Kidney (tissue), 14 donors: Measurements from ENCODE around the gene OR14I1. TPM values are rescaled to one million over a fixed set of nuclear protein-coding genes. Genes with fewer than 3 reads are reported as not detected.

Source experiments
- DNase-seq, 5 donors: peaks; one replicate each; pipeline ENCODE4 v3.0.0-alpha.2; 2013 to 2020
- FAIRE-seq: peaks from 2 replicates; lab custom pipeline; 2012; peaks lifted over from hg19 to GRCh38; lab: Jason Lieb, UNC
- H3K27ac ChIP-seq, 2 donors: one replicate each; pipeline ENCODE4 v1.7.0; 2013; ENCODE audit warnings: low read depth in 2 of 2, low read length in 2 of 2, inconsistent platforms in 1 of 2
- H3K27me3 ChIP-seq: one replicate; pipeline ENCODE4 v1.7.1; 2013; ENCODE audit warnings: low read length, inconsistent platforms; ENCODE audit not compliant: control insufficient read depth, insufficient read depth
- H3K36me3 ChIP-seq, 3 donors: one replicate each; pipeline versions ENCODE4 v1.7.0 to v1.7.1; 2013; ENCODE audit warnings: low read length in 3 of 3, control low read depth in 1 of 3, inconsistent platforms in 1 of 3; ENCODE audit not compliant: insufficient read depth in 3 of 3, control insufficient read depth in 2 of 3
- H3K4me1 ChIP-seq, 3 donors: one replicate each; pipeline versions ENCODE4 v1.7.0 to v1.7.1; 2013; ENCODE audit warnings: low read length in 3 of 3, inconsistent platforms in 1 of 3, low read depth in 1 of 3; ENCODE audit not compliant: control insufficient read depth in 2 of 3, insufficient read depth in 2 of 3
- H3K4me3 ChIP-seq, 3 donors: one replicate each; pipeline versions ENCODE4 v1.7.0 to v1.8.1; 2013; ENCODE audit warnings: low read length in 3 of 3, control low read depth in 1 of 3, inconsistent platforms in 1 of 3
- H3K9ac ChIP-seq, 3 donors: one replicate each; pipeline versions ENCODE4 v1.7.0 to v1.7.1; 2013; ENCODE audit warnings: low read length in 3 of 3, control low read depth in 1 of 3, inconsistent platforms in 1 of 3
- H3K9me3 ChIP-seq, 3 donors: one replicate each; pipeline versions ENCODE4 v1.7.0 to v1.7.1; 2013; ENCODE audit warnings: low read length in 3 of 3, control low read depth in 1 of 3, inconsistent platforms in 1 of 3; ENCODE audit not compliant: control insufficient read depth in 2 of 3, insufficient read depth in 1 of 3
- CTCF ChIP-seq: IDR thresholded peaks from 3 replicates; pipeline ENCODE4 v1.5.1; 2012; ENCODE audit warnings: mild to moderate bottlenecking, moderate library complexity, borderline replicate concordance; ENCODE audit not compliant: insufficient read depth; ENCODE audit errors: extremely low read depth
- intact Hi-C: fragments of 100-400 bp; cut with DNase I; formaldehyde crosslinking; loops from one replicate; pipeline ENCODE4 v1.11.1; 2022
- polyA plus RNA-seq: library from polyadenylated mRNA; stranded (reverse); fragments of 350-450 nt; fragmentation: Illumina TruSeq; extraction: RNeasy Lipid Tissue Mini Kit (QIAGEN cat#74804); gene quantifications from one replicate; pipeline ENCODE4 v1.2.3, GENCODE V29; 2014; ENCODE audit warnings: low read depth, low replicate concordance; ENCODE audit not compliant: insufficient read depth
- total RNA-seq: library from RNA; stranded (reverse); fragmentation: NEBNext Ultra II Directional; extraction: Animal tissue kit (Norgen Biotek cat#: 25700); gene quantifications from one replicate; pipeline ENCODE4 v1.2.1, GENCODE V29; 2021
- donor health status: control.
- donor health status: control.
- donor health status: control.
- donor health status: control.
- donor health status: control.
- donor health status: DM: yes; HTN: yes; CAD: no.
- donor health status: Normal renal cell carcinoma (clear cell type).

OR14I1 gene
- total and polyA plus RNA-seq, 2 donors from 2014 or later, result not detected

GRCh38 chr1:248750496-248750895, 47.9 kb upstream of the OR14I1 start:
- no peak for FAIRE-seq
- TF ChIP-seq CTCF, result no peak
- Histone ChIP-seq H3K9me3 (peaks cover 0 to 11% (median 0%) of the 10 kb centered on the region in 3 donors), H3K9ac (no peak overlapping the region), H3K36me3 (no peaks in the 10 kb centered on the region), H3K4me1 (no peaks in the 10 kb centered on the region), H3K4me3 (no peak overlapping the region), H3K27ac (no peak overlapping the region), H3K27me3 (no peaks in the 10 kb centered on the region)
- intact Hi-C loops, result no loop called here
- DNase-seq, result peak in 3 of 5 donors; percentile 27 to 58 (median 56)

GRCh38 chr1:248748211-248748610, 45.6 kb upstream of the OR14I1 start:
- H3K36me3 ChIP-seq, result no peaks in the 10 kb centered on the region
- no peak overlapping the region for H3K4me3 ChIP-seq
- no peak for TF ChIP-seq CTCF
- intact Hi-C loops, result no loop called here
- no peaks in the 10 kb centered on the region for H3K4me1 ChIP-seq
- FAIRE-seq, result no peak
- H3K27me3 ChIP-seq, result no peaks in the 10 kb centered on the region
- no peak for DNase-seq
- peaks cover 0 to 2% (median 0%) of the 10 kb centered on the region in 3 donors for H3K9me3 ChIP-seq
- H3K9ac ChIP-seq, result no peak overlapping the region
- no peak overlapping the region for H3K27ac ChIP-seq

GRCh38 chr1:248740876-248741275, 38.3 kb upstream of the OR14I1 start:
- Histone ChIP-seq H3K27ac (no peak overlapping the region), H3K9ac (no peak overlapping the region), H3K36me3 (no peaks in the 10 kb centered on the region), H3K9me3 (no peaks in the 10 kb centered on the region), H3K4me1 (no peaks in the 10 kb centered on the region), H3K27me3 (no peaks in the 10 kb centered on the region), H3K4me3 (no peak overlapping the region)
- intact Hi-C loops, result no loop called here
- TF ChIP-seq CTCF, result no peak
- FAIRE-seq (no peak), DNase-seq (no peak)
